Right hindlimb (tissue), 1 donor: ENCODE data around the gene INAFM1.
"Not testable (repeated sequence)": the region's sequence is repeated elsewhere in the genome, so short reads cannot be mapped to it uniquely, and the experiment has no call there.

ENCODE experiments used
- DNase-seq: peaks from one replicate; pipeline ENCODE4 v3.0.0-alpha.2; 2018

INAFM1 gene

GRCh38 chr19:47241919-47242577 lies 32.6 kb upstream of the INAFM1 start:
- DNase-seq, result no peak

GRCh38 chr19:47243364-47243775 lies 31.3 kb upstream of the INAFM1 start:
- no peak for DNase-seq

- peak; percentile 95 for DNase-seq
These were observed 30.7 kb upstream of the INAFM1 start for GRCh38 chr19:47243776-47244547.

GRCh38 chr19:47247308-47247990 lies 27.2 kb upstream of the INAFM1 start:
- peak; percentile 85 for DNase-seq

GRCh38 chr19:47253016-47253415 lies 21.7 kb upstream of the INAFM1 start:
- not testable (repeated sequence) for DNase-seq

- DNase-seq, result no peak
These were observed 21.2 kb upstream of the INAFM1 start for GRCh38 chr19:47253467-47253881.

GRCh38 chr19:47253970-47254369 lies 20.7 kb upstream of the INAFM1 start:
- DNase-seq, result no peak

GRCh38 chr19:47255879-47256692 lies 18.6 kb upstream of the INAFM1 start, which contains the start of gene CCDC9:
CCDC9 (plus strand) TSS chr19:47256525; CDS start chr19:47258401, 1,876 bp downstream.
- peak; percentile 97 for DNase-seq

GRCh38 chr19:47256693-47257410 lies 17.8 kb upstream of the INAFM1 start:
- DNase-seq, result peak; percentile 100

- no peak for DNase-seq
These were observed 17.1 kb upstream of the INAFM1 start for GRCh38 chr19:47257411-47258169.

GRCh38 chr19:47258434-47258833 lies 16.3 kb upstream of the INAFM1 start:
- DNase-seq, result no peak

- no peak for DNase-seq
These were observed 15.7 kb upstream of the INAFM1 start for GRCh38 chr19:47258895-47259555.

GRCh38 chr19:47260476-47260875 lies 14.2 kb upstream of the INAFM1 start:
- DNase-seq, result no peak

- DNase-seq, result not testable (repeated sequence)
These were observed 12.5 kb upstream of the INAFM1 start for GRCh38 chr19:47261946-47262793.

GRCh38 chr19:47264629-47265028 lies 10.1 kb upstream of the INAFM1 start:
- no peak for DNase-seq

GRCh38 chr19:47266401-47266941 lies 8.2 kb upstream of the INAFM1 start:
- no peak for DNase-seq

GRCh38 chr19:47267350-47267759 lies 7.3 kb upstream of the INAFM1 start:
- DNase-seq, result no peak

- DNase-seq, result no peak
These were observed 6.7 kb upstream of the INAFM1 start for GRCh38 chr19:47268028-47268427.

- DNase-seq, result no peak
These were observed 5.1 kb upstream of the INAFM1 start for GRCh38 chr19:47269596-47269995.
